SU-DHL-6 (cell line): ENCODE measurements around the gene BCL2.

Experiments used
- CTCF ChIP-seq: fragments of 200-600 bp; sonication (generic); IDR thresholded peaks from one replicate; pipeline ENCODE4 v1.5.1; 2017; ENCODE audit warnings: antibody characterized with exemption, mild to moderate bottlenecking, low read length, moderate library complexity; ENCODE audit not compliant: insufficient read depth, poor library complexity, severe bottlenecking
- EZH2phosphoT487 ChIP-seq: fragments of 200-600 bp; sonication (generic), shearing (Covaris generic); conservative IDR thresholded peaks from 2 replicates; pipeline ENCODE4 v1.6.1; 2018; ENCODE audit warnings: mild to moderate bottlenecking, antibody characterized with exemption, low read length, moderate library complexity, mixed read lengths

- TF ChIP-seq CTCF (no peak), EZH2phosphoT487 (no peak)
Measured at GRCh38 chr18:63140997-63141777, 178.4 kb downstream of the BCL2 start.
